Measurements from ENCODE around the gene PBX1.

- no peak for TF ChIP-seq POLR2A (IDR thresholded peaks at IDR 0.05)
- TF ChIP-seq CTCF (IDR thresholded peaks at IDR 0.05), result no peak
- TF ChIP-seq EP300 (IDR thresholded peaks at IDR 0.05), result no peak
Measured at GRCh38 chr1:164687777-164688176, 128.8 kb downstream of the PBX1 start.
